Esophagus squamous epithelium (tissue), 5 donors: Measurements from ENCODE around the gene TIMM21. TPM values are rescaled to one million over a fixed set of nuclear protein-coding genes. Genes with fewer than 3 reads are reported as not detected.

Experiments used
- DNase-seq: peaks from one replicate; lab custom pipeline; 2025; lab: John Stamatoyannopoulos, UW
- H3K27ac ChIP-seq, 4 donors: fragments of 200-600 bp; sonication (generic); one replicate each; pipeline ENCODE4 v1.5.1; 2016 to 2019; ENCODE audit warnings: mild to moderate bottlenecking in 1 of 4
- H3K27me3 ChIP-seq, 4 donors: fragments of 200-600 bp; sonication (generic); 1 replicate in 3 of 4; 2 replicates in 1 of 4; pipeline versions ENCODE4 v1.5.1 to v1.6.0; 2017 to 2021; ENCODE audit warnings: antibody characterized with exemption in 1 of 4
- H3K36me3 ChIP-seq, 3 donors: fragments of 200-600 bp; sonication (generic); one replicate each; pipeline ENCODE4 v1.5.1; 2016 to 2019
- H3K4me1 ChIP-seq, 3 donors: fragments of 200-600 bp; sonication (generic); one replicate each; pipeline ENCODE4 v1.5.1; 2017 to 2019
- H3K4me3 ChIP-seq, 4 donors: fragments of 200-600 bp; sonication (generic); 1 replicate in 3 of 4; 2 replicates in 1 of 4; pipeline ENCODE4 v1.5.1; 2016 to 2019; ENCODE audit warnings: mild to moderate bottlenecking in 2 of 4, moderate library complexity in 1 of 4
- H3K9me3 ChIP-seq, 3 donors: fragments of 200-600 bp; sonication (generic); one replicate each; pipeline ENCODE4 v1.5.1; 2016 to 2019
- POLR2A ChIP-seq, 4 donors: fragments of 450-650 bp; IDR thresholded peaks; one replicate each; pipeline ENCODE4 v1.6.1; 2017; ENCODE audit warnings: antibody characterized with exemption in 4 of 4, mild to moderate bottlenecking in 4 of 4, moderate library complexity in 3 of 4
- WGBS, 2 donors: methylation state at CpG; one replicate each; pipeline ENCODE4 v1.1.5; 2018; 5-methylcytosine and 5-hydroxymethylcytosine counted together
- intact Hi-C: fragments of 100-400 bp; cut with DNase I; formaldehyde crosslinking; loops from one replicate; pipeline ENCODE4 v1.15.0; 2022
- total RNA-seq, 4 donors: library from RNA; depleted of rRNA; stranded (reverse); fragments of >200 nt; gene quantifications; one replicate each; pipeline ENCODE4 v1.1.0, GENCODE V29; 2016
- TF ChIP-seq, protein P1 (sequence below), 6 experiments: fragments of 450-650 bp in 4 of 6; fragments of 200-600 bp in 2 of 6; sonication (generic) in 2 of 6; IDR thresholded peaks; one replicate each; pipeline ENCODE4 v1.5.1; 2016 to 2019; ENCODE audit warnings: antibody characterized with exemption in 6 of 6, mild to moderate bottlenecking in 4 of 6, moderate library complexity in 4 of 6
- donor health status: DM: yes; HTN: yes; CAD: no.

Gene TIMM21
- total RNA-seq, 4 donors from 2014 or later = 26.2 to 53.6 (median 31.2) TPM

DNA sequence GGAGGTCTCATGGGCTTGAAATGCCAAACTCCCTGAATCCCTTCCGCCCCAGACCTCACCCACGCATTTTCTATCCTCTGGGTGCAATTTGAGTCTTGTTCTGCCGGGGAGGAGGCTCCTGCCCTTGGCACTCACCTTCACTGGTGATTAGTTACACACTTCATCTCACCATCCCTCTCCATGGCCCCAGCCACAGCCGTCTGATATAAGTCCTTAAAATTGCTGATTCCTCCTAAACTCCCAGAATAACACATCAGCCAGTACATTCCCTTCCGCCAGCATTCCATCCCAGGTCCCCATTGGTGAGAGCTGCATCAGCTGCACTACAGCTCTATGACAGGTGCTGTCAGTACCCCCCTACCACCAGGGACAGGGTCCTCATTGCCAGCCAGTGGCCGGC is 3.9 kb downstream of the TIMM21 start:
- no peak overlapping the region for H3K4me3 ChIP-seq
- DNase-seq = no peak
- peaks cover 1 to 48% (median 10%) of the 10 kb centered on the region in 3 donors for H3K4me1 ChIP-seq
- TF ChIP-seq, protein P1, sequence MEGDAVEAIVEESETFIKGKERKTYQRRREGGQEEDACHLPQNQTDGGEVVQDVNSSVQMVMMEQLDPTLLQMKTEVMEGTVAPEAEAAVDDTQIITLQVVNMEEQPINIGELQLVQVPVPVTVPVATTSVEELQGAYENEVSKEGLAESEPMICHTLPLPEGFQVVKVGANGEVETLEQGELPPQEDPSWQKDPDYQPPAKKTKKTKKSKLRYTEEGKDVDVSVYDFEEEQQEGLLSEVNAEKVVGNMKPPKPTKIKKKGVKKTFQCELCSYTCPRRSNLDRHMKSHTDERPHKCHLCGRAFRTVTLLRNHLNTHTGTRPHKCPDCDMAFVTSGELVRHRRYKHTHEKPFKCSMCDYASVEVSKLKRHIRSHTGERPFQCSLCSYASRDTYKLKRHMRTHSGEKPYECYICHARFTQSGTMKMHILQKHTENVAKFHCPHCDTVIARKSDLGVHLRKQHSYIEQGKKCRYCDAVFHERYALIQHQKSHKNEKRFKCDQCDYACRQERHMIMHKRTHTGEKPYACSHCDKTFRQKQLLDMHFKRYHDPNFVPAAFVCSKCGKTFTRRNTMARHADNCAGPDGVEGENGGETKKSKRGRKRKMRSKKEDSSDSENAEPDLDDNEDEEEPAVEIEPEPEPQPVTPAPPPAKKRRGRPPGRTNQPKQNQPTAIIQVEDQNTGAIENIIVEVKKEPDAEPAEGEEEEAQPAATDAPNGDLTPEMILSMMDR (IDR thresholded peaks at IDR 0.05) = no peak
- no peak for TF ChIP-seq POLR2A (IDR thresholded peaks at IDR 0.05)
- WGBS, 2 donors = 78 to 80% methylated on average over 4 to 6 of the region's 6 CpGs
- intact Hi-C loops = no loop called here
- no peak overlapping the region for H3K27ac ChIP-seq
- H3K27me3 ChIP-seq = no peaks in the 10 kb centered on the region
- no peaks in the 10 kb centered on the region for H3K9me3 ChIP-seq
- peaks cover 0 to 60% (median 12%) of the 10 kb centered on the region in 3 donors for H3K36me3 ChIP-seq

DNA sequence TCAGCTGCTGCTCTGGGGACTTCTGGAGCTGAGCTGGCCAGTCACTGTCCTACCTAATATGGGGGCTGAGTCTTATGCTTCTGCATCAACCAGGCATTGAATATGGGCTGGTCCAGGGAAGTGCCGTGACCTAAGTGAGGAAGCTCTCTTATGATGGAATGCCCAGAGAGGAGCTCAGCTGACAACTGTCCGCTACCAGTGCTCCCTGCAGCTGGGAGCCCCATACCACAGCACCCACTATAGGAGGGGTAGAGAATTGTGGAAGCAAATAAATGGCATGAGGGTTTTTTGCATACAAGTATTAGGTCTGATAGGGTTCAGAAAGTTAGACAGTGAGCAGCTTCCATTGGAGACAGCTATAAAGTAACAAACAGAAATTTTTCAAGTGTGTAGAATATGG is 4.5 kb downstream of the TIMM21 start:
- Histone ChIP-seq H3K4me3 (no peak overlapping the region), H3K27me3 (no peaks in the 10 kb centered on the region), H3K36me3 (peaks cover 0 to 66% (median 15%) of the 10 kb centered on the region in 3 donors), H3K4me1 (peaks cover 0 to 45% (median 10%) of the 10 kb centered on the region in 3 donors), H3K9me3 (no peaks in the 10 kb centered on the region), H3K27ac (no peak overlapping the region)
- no peak for DNase-seq
- intact Hi-C loops = no loop called here
- TF ChIP-seq, protein P1 (IDR thresholded peaks at IDR 0.05) = no peak
- TF ChIP-seq POLR2A (IDR thresholded peaks at IDR 0.05) = no peak
- 90 to 91% methylated on average over 2 of the region's 2 CpGs for WGBS, 2 donors

DNA sequence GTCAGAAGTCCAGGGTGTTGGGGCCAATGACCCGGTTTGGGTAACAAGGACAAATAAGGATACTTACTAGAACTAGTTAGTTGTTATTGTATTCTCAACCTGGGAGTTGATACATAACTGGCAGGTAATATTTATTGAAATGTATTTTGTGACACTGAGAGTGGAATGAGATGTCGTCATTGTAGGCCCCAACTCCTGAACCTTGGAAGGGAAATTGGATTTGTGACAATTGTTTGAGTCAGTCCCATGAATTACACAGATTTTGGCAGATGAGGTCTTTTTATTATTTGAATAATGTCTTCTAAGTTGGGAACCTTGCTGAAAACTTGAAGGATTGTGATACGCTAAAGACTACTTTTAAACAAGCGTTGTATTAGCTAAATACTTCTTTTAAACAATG is 5.1 kb downstream of the TIMM21 start:
- peaks cover 0 to 71% (median 16%) of the 10 kb centered on the region in 3 donors for H3K36me3 ChIP-seq
- no peak overlapping the region for H3K4me3 ChIP-seq
- DNase-seq = no peak
- TF ChIP-seq POLR2A (IDR thresholded peaks at IDR 0.05) = no peak
- TF ChIP-seq, protein P1 (IDR thresholded peaks at IDR 0.05) = no peak
- WGBS, 2 donors = 74 to 83% methylated on average over 4 of the region's 4 CpGs
- no peaks in the 10 kb centered on the region for H3K27me3 ChIP-seq
- intact Hi-C loops = no loop called here
- H3K9me3 ChIP-seq = no peaks in the 10 kb centered on the region
- no peak overlapping the region for H3K27ac ChIP-seq
- peaks cover 0 to 45% (median 10%) of the 10 kb centered on the region in 3 donors for H3K4me1 ChIP-seq

DNA sequence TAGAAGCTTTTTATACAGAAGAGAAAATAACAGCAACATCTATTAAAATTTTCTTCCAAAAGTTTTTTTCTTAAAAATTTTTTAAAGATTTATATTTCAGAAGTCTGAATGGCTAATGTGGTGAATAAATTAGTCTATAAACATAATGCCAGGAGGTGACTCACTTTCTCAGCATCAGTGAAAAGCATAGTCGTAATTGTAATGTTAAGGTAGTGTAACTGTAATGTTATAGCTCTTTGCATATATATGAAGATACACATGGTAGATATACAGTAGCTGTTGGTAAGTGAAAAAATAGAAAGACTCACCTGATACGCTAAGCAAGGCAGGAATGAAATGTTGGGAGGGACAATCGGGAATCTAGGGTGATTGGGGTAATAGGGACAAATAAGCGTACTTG is 5.5 kb downstream of the TIMM21 start:
- WGBS, 2 donors = 76 to 87% methylated on average over 4 of the region's 4 CpGs

DNA sequence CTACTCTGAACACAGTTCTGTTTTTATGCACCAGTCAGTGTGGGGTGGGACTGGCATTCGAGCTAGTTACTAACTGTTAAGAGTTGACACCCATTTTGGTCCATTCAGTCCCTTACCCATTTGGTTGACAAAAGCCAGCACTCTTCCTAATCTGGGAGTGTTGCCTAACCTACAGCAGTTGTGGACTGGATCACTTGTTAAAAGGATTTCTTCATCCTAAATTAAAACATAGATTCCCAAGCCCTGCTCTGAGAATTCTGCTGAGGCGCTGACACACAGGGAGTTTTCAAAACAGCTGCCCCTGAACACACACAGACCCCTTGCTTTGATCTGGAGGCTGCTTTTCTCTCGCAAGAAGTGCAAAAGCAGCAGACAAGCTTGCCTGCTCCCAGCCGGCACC is 6.4 kb downstream of the TIMM21 start:
- Histone ChIP-seq H3K4me3 (no peak overlapping the region), H3K9me3 (no peaks in the 10 kb centered on the region), H3K27ac (no peak overlapping the region), H3K36me3 (peaks cover 0 to 84% (median 22%) of the 10 kb centered on the region in 3 donors), H3K4me1 (peaks cover 0 to 34% (median 7%) of the 10 kb centered on the region in 3 donors), H3K27me3 (no peaks in the 10 kb centered on the region)
- intact Hi-C loops = no loop called here
- TF ChIP-seq POLR2A (IDR thresholded peaks at IDR 0.05) = no peak
- TF ChIP-seq, protein P1 (IDR thresholded peaks at IDR 0.05) = no peak
- DNase-seq = no peak
- WGBS, 2 donors = 85 to 88% methylated on average over 2 to 4 of the region's 4 CpGs

More for the DNA sequence above, 5.5 kb downstream of the TIMM21 start:
- peaks cover 0 to 44% (median 10%) of the 10 kb centered on the region in 3 donors for H3K4me1 ChIP-seq
- TF ChIP-seq, protein P1 (IDR thresholded peaks at IDR 0.05) = no peak
- TF ChIP-seq POLR2A (IDR thresholded peaks at IDR 0.05) = no peak
- intact Hi-C loops = no loop called here
- H3K9me3 ChIP-seq = no peaks in the 10 kb centered on the region
- H3K27me3 ChIP-seq = no peaks in the 10 kb centered on the region
- H3K4me3 ChIP-seq = no peak overlapping the region
- DNase-seq = no peak
- peaks cover 0 to 75% (median 20%) of the 10 kb centered on the region in 3 donors for H3K36me3 ChIP-seq
- no peak overlapping the region for H3K27ac ChIP-seq
